GM12878 (cell line): Measurements from ENCODE around the gene F2. TPM values are rescaled to one million over a fixed set of nuclear protein-coding genes. Genes with fewer than 3 reads are reported as not detected.

ENCODE experiments used
- ATAC-seq: fragments of 200-7000 bp; cut with Tn5 transposase; 3 replicates; pipeline ENCODE4 v1.9.1; 2020; ENCODE audit warnings: mild to moderate bottlenecking, moderate library complexity
- BruUV-seq: library from RNA; stranded (reverse); fragments of 400-500 nt; replicated peaks from 2 replicates; lab custom pipeline; 2021; lab: Mats Ljungman, UMichigan
- CTCF ChIA-PET: fragments of 300-600 bp; sonication (Branson Sonifier 250); formaldehyde crosslinking; extraction: SDS; loops from one replicate; lab custom pipeline; 2021; ENCODE audit warnings: inconsistent platforms; lab: Yijun Ruan, JAX
- POLR2A ChIA-PET: fragments of 350-600 bp; formaldehyde crosslinking; extraction: SDS; loops from one replicate; lab custom pipeline; 2021; ENCODE audit warnings: inconsistent platforms; lab: Charles Lee
- RAD21 ChIA-PET: fragments of 300-600 bp; sonication (Branson Sonifier 250); formaldehyde crosslinking; loops from one replicate; lab custom pipeline; 2023; ENCODE audit warnings: antibody characterized with exemption; ENCODE audit not compliant: unreplicated experiment; lab: Charles Lee
- SMC1A ChIA-PET: fragments of 300-600 bp; sonication (Branson Sonifier 250); formaldehyde crosslinking; loops from one replicate; lab custom pipeline; 2023; ENCODE audit not compliant: unreplicated experiment, uncharacterized antibody; lab: Charles Lee
- DNase-seq: peaks from one replicate; pipeline ENCODE4 v3.0.0-alpha.2; 2011; ENCODE audit warnings: low read depth, low spot score
- FAIRE-seq: peaks from 3 replicates; lab custom pipeline; 2011; peaks lifted over from hg19 to GRCh38; lab: Jason Lieb, UNC
- H2AFZ ChIP-seq: 2 replicates; pipeline ENCODE4 v1.6.0; 2011; ENCODE audit warnings: low read depth, low read length, control low read depth; ENCODE audit not compliant: control insufficient read depth
- H3K27ac ChIP-seq: 2 replicates; pipeline ENCODE4 v1.5.1; 2011; ENCODE audit warnings: control low read depth; ENCODE audit not compliant: control insufficient read depth, insufficient read depth
- H3K27me3 ChIP-seq, 2 experiments: replicated peaks in 1 of 2; 2 replicates each; pipeline versions ENCODE4 v1.6.0 to v1.6.1; 2011; ENCODE audit warnings: low read length in 1 of 2; ENCODE audit not compliant: control insufficient read depth in 2 of 2, insufficient read depth in 2 of 2
- H3K36me3 ChIP-seq, 2 experiments: 2 replicates each; pipeline ENCODE4 v1.5.1; 2011; ENCODE audit warnings: low read length in 1 of 2; ENCODE audit not compliant: control insufficient read depth in 2 of 2, insufficient read depth in 2 of 2
- H3K4me1 ChIP-seq: 2 replicates; pipeline ENCODE4 v1.6.1; 2011; ENCODE audit warnings: mild to moderate bottlenecking, low read length, moderate library complexity, mixed read lengths; ENCODE audit not compliant: control insufficient read depth, insufficient read depth
- H3K4me2 ChIP-seq: 2 replicates; pipeline ENCODE4 v1.6.0; 2011; ENCODE audit warnings: control low read depth; ENCODE audit not compliant: control insufficient read depth, insufficient read depth
- H3K4me3 ChIP-seq: fragments of 200-600 bp; sonication (generic); 2 replicates; pipeline ENCODE4 v1.5.1; 2016
- H3K79me2 ChIP-seq: 2 replicates; pipeline ENCODE4 v1.6.0; 2011; ENCODE audit warnings: low read length; ENCODE audit not compliant: control insufficient read depth, insufficient read depth
- H3K9ac ChIP-seq: 2 replicates; pipeline ENCODE4 v1.8.0; 2011; ENCODE audit warnings: low read length, control low read depth, mixed read lengths; ENCODE audit not compliant: control insufficient read depth, insufficient read depth
- H3K9me3 ChIP-seq: replicated peaks from 3 replicates; pipeline ENCODE4 v1.5.1; 2011; ENCODE audit warnings: mild to moderate bottlenecking, low read length; ENCODE audit not compliant: control insufficient read depth, insufficient read depth
- H4K20me1 ChIP-seq: 2 replicates; pipeline ENCODE4 v1.6.0; 2011; ENCODE audit not compliant: control insufficient read depth, insufficient read depth
- CBFB ChIP-seq: IDR thresholded peaks from 2 replicates; pipeline ENCODE4 v1.6.1; 2016; ENCODE audit warnings: antibody characterized with exemption, low read depth
- E2F8 ChIP-seq: fragments of 450-650 bp; IDR thresholded peaks from 2 replicates; pipeline ENCODE4 v1.6.1; 2018; ENCODE audit warnings: mild to moderate bottlenecking, low read depth, moderate library complexity; ENCODE audit not compliant: partially characterized antibody
- FOS ChIP-seq: IDR thresholded peaks from 3 replicates; pipeline ENCODE4 v1.6.1; 2011; ENCODE audit warnings: borderline replicate concordance; ENCODE audit not compliant: insufficient read length; ENCODE audit errors: extremely low read depth
- HCFC1 ChIP-seq: fragments of 150-350 bp; IDR thresholded peaks from 2 replicates; pipeline ENCODE4 v1.6.1; 2014; ENCODE audit warnings: low read length
- MEF2B ChIP-seq: fragments of 450-650 bp; IDR thresholded peaks from 2 replicates; pipeline ENCODE4 v1.6.1; 2018; ENCODE audit warnings: mild to moderate bottlenecking, moderate library complexity; ENCODE audit not compliant: partially characterized antibody, poor library complexity, severe bottlenecking
- POLR2A ChIP-seq: IDR thresholded peaks from 2 replicates; pipeline ENCODE4 v1.6.1; 2011; ENCODE audit warnings: low read depth, mild to moderate bottlenecking, low read length
- RBBP5 ChIP-seq: fragments of 200-600 bp; sonication (generic); conservative IDR thresholded peaks from 2 replicates; pipeline ENCODE4 v1.6.1; 2016
- RCOR1 ChIP-seq: conservative IDR thresholded peaks from 2 replicates; pipeline ENCODE4 v1.6.1; 2012; ENCODE audit warnings: low read depth, low read length, improper control_type of control experiment
- SREBF2 ChIP-seq: IDR thresholded peaks from 2 replicates; pipeline ENCODE4 v1.6.1; 2012; ENCODE audit warnings: mild to moderate bottlenecking, low read length
- TCF12 ChIP-seq: IDR thresholded peaks from 2 replicates; pipeline ENCODE4 v1.6.1; 2011; ENCODE audit warnings: low read depth, mild to moderate bottlenecking, low read length
- ZNF274 ChIP-seq: IDR thresholded peaks from one replicate; pipeline ENCODE4 v1.8.0; 2011; ENCODE audit not compliant: insufficient read length, insufficient read depth
- ZNF622 ChIP-seq: fragments of 450-650 bp; IDR thresholded peaks from 2 replicates; pipeline ENCODE4 v1.6.1; 2017; ENCODE audit warnings: mild to moderate bottlenecking, inconsistent platforms
- WGBS: methylation state at CpG from one replicate; pipeline ENCODE4 v1.1.6; 2016; ENCODE audit warnings: low lambda C conversion rate; ENCODE audit not compliant: insufficient replicate concordance, insufficient coverage; ENCODE audit errors: missing lambda C conversion rate; 5-methylcytosine and 5-hydroxymethylcytosine counted together
- in situ Hi-C: fragments of 300-500 bp; cut with MboI; formaldehyde crosslinking; loops from 9 replicates; pipeline ENCODE4 v1.14.3; 2018; ENCODE audit warnings: mixed read lengths
- intact Hi-C: fragments of 100-400 bp; cut with micrococcal nuclease; formaldehyde crosslinking; loops from one replicate; pipeline ENCODE4 v1.14.2; 2022; ENCODE audit not compliant: unreplicated experiment
- polyA plus RNA-seq, 11 experiments: library from polyadenylated mRNA; depleted of rRNA in 4 of 11; unstranded in 6 of 11; stranded (reverse) in 5 of 11; fragments of >200 nt; fragmentation: Nextera tagmentation in 4 of 11; fragmentation: Illumina TruSeq in 1 of 11; extraction: Ambion mirVana in 4 of 11; extraction: Trizol in 1 of 11; gene quantifications; 1 replicate in 1 of 11; 2 replicates in 10 of 11; pipeline versions ENCODE4 v1.2.1 to v1.2.3, GENCODE V29; 2011 to 2016; ENCODE audit warnings: inconsistent platforms in 2 of 11, missing spikeins in 2 of 11, low read depth in 1 of 11
- total RNA-seq, 4 experiments: library from RNA; depleted of rRNA in 3 of 4; stranded (reverse); fragments of >200 nt in 3 of 4; fragmentation: Illumina TruSeq in 1 of 4; extraction: Trizol in 1 of 4; gene quantifications; 2 replicates each; pipeline versions ENCODE4 v1.2.1 to v1.2.3, GENCODE V29; 2013 to 2021

The F2 gene
- total and polyA plus RNA-seq, 10 of the 15 experiments (the other 5 are each of a cell fraction or from before 2014, with no cell fraction given), result 0.23 to 0.72 TPM; not detected in 8

GRCh38 chr11:46675949-46676348 lies 43.1 kb upstream of the F2 start (continued):
- TF ChIP-seq E2F8, result no peak
- TF ChIP-seq CBFB, result no peak
- TF ChIP-seq SREBF2, result no peak
- no peak for TF ChIP-seq TCF12
- no peak for TF ChIP-seq MEF2B
- TF ChIP-seq ZNF274, result no peak
- no peak for TF ChIP-seq ZNF622
- no peak for TF ChIP-seq HCFC1
- TF ChIP-seq RCOR1, result no peak
- TF ChIP-seq, all 136 proteins: peak for 0

- no peaks in the 10 kb centered on the region for H3K4me1 ChIP-seq
- H3K4me3 ChIP-seq, result no peak overlapping the region
- ATAC-seq, result no peak
- H3K79me2 ChIP-seq, result no peaks in the 10 kb centered on the region
- no peaks in the 10 kb centered on the region for H3K27me3 ChIP-seq
- ChIA-PET RAD21 (no interaction called here), POLR2A (no interaction called here), SMC1A (no interaction called here), CTCF (no interaction called here)
- no peak overlapping the region for H3K27ac ChIP-seq
- 60% methylated on average over 15 of the region's 15 CpGs for WGBS
- peaks cover under 1 to 28% of the 10 kb centered on the region in 2 experiments; a peak in 2 of 4 replicates for H3K36me3 ChIP-seq
- in situ Hi-C loops, result no loop called here
- BruUV-seq, result no TSS peak
- FAIRE-seq, result no peak
- no peaks in the 10 kb centered on the region for H4K20me1 ChIP-seq
- H2AFZ ChIP-seq, result no peak overlapping the region
- no peaks in the 10 kb centered on the region for H3K9me3 ChIP-seq
- H3K9ac ChIP-seq, result no peak overlapping the region
- 0 out of 2 replicates have a peak, but pooled peaks have one; percentile 24 for TF ChIP-seq POLR2A
- TF ChIP-seq TCF12, result no peak
- no peak for TF ChIP-seq RBBP5
- no peak for TF ChIP-seq FOS
- TF ChIP-seq, all 136 proteins: peak for 1
- intact Hi-C loops, result no loop called here
- DNase-seq, result no peak
- H3K4me2 ChIP-seq, result no peak overlapping the region
Observed at GRCh38 chr11:46676436-46677158, 42.4 kb upstream of the F2 start.
